Thyroid gland (tissue), 4 donors: ENCODE data around the gene TAF3.

Experiments
- POLR2A ChIP-seq, 2 donors: fragments of 450-650 bp; IDR thresholded peaks; one replicate each; pipeline ENCODE4 v1.6.1; 2017; ENCODE audit warnings: antibody characterized with exemption in 2 of 2, mild to moderate bottlenecking in 2 of 2, moderate library complexity in 1 of 2
- TF ChIP-seq, protein P1 (sequence below), 6 experiments: fragments of 200-600 bp in 3 of 6; fragments of 450-650 bp in 3 of 6; sonication (generic) in 3 of 6; IDR thresholded peaks; one replicate each; pipeline ENCODE4 v1.5.1; 2016 to 2019; ENCODE audit warnings: antibody characterized with exemption in 6 of 6, mild to moderate bottlenecking in 2 of 6, inconsistent platforms in 1 of 6, moderate library complexity in 1 of 6

DNA sequence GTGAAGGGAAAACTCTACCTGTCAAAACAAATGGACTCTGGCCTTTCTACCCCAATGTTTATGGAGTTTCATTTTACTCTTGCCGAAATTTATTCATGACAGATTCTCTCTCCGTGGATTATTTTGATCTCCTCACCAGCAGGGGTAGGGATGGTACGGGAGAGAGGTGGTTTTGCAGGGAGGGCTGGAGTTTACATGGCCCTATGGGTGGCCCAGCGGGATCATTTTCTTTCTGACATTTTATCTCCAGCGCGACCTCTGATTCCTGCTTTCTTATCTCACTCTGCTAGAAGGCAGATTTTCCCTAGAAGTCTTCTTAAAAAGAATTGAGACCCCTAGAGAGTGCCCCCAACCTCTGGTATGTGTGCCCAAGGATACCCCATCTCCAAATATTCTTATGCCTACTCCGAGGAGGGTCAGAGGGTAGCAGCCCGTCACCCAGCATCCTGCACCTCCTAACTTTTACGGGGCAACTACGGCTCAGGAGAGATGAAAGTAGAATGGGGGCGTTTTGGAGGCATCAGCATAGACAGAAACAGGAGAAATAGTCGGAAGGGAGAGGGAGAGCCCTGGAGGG, 226.1 kb downstream of the TAF3 start:
- TF ChIP-seq POLR2A (IDR thresholded peaks at IDR 0.05), result no peak
- TF ChIP-seq, protein P1, sequence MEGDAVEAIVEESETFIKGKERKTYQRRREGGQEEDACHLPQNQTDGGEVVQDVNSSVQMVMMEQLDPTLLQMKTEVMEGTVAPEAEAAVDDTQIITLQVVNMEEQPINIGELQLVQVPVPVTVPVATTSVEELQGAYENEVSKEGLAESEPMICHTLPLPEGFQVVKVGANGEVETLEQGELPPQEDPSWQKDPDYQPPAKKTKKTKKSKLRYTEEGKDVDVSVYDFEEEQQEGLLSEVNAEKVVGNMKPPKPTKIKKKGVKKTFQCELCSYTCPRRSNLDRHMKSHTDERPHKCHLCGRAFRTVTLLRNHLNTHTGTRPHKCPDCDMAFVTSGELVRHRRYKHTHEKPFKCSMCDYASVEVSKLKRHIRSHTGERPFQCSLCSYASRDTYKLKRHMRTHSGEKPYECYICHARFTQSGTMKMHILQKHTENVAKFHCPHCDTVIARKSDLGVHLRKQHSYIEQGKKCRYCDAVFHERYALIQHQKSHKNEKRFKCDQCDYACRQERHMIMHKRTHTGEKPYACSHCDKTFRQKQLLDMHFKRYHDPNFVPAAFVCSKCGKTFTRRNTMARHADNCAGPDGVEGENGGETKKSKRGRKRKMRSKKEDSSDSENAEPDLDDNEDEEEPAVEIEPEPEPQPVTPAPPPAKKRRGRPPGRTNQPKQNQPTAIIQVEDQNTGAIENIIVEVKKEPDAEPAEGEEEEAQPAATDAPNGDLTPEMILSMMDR (IDR thresholded peaks at IDR 0.05), result no peak
